ENCODE data around the gene ZRANB3.
"Not testable (repeated sequence)": the region's sequence is repeated elsewhere in the genome, so short reads cannot be mapped to it uniquely, and the experiment has no call there.

The ZRANB3 gene

GRCh38 chr2:135530313-135531230 is at the start of gene ZRANB3:
ZRANB3 (minus strand) TSS chr2:135531218.
- peak; percentile 96 for DNase-seq

DNA sequence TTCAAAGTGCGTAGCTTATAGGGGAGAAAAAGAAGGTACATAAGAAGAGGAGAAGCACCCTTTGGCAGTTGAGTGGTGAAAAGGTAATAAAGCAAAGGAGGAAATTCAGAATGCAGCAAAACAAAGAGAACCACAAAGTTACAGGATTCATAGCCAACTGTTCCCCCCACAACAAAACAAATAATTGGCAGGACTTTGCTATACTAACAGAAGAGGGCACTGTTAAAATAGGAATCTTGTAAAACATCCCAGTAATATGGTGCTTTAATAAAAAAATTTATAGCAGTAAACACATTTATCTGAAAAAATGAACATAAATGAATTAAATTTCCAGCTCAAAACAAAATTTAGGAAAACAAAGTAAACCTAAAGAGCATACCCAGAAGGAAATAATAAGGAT is 42.6 kb upstream of the ZRANB3 start:
- no peak for DNase-seq

GRCh38 chr2:135570884-135571283 is 39.9 kb upstream of the ZRANB3 start:
- no peak for DNase-seq

- DNase-seq = no peak
These were observed 32.8 kb upstream of the ZRANB3 start for GRCh38 chr2:135563793-135564192.

GRCh38 chr2:135561925-135562324 is 30.9 kb upstream of the ZRANB3 start:
- no peak for DNase-seq

GRCh38 chr2:135557530-135557929 is 26.5 kb upstream of the ZRANB3 start:
- DNase-seq = no peak

DNA sequence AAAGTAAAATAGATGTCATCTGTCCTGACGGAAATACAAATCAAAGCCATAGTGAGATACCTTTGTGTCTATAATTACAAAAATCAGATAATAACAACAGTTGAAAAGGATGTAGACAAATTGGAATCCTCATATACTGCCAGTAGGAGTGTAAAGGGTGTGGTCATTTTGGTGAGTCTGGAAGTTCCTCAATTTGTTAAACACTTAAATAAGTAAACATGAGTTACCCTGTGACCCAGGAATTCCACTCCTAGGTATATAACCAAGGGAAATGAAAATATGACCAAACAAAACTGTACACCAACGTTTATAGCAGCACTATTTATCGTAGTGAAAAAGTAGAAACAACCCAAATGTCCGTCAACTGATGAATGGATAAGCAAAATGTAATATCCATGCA is 24.3 kb upstream of the ZRANB3 start:
- no peak for DNase-seq

DNA sequence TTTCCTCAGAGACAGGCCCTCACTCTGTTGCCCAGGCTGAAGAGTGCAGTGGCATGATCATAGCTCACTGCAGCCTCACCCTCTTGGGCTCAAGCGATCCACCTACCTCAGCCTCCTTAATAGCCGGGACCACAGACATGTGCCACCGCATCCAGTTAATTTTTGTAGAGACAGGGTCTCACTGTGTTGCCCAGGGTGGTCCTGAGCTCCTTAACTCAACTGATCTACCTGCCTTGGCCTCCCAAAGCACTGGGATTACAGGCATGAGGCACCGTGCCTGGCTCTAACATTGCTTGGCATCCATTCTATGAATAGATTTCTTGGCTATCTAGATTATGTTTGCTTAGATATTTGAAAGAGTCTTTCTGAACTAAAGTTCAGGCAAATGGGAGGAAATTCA is 21.9 kb upstream of the ZRANB3 start:
- no peak for DNase-seq

- DNase-seq = no peak
These were observed 20.3 kb upstream of the ZRANB3 start for GRCh38 chr2:135551356-135551755.

DNA sequence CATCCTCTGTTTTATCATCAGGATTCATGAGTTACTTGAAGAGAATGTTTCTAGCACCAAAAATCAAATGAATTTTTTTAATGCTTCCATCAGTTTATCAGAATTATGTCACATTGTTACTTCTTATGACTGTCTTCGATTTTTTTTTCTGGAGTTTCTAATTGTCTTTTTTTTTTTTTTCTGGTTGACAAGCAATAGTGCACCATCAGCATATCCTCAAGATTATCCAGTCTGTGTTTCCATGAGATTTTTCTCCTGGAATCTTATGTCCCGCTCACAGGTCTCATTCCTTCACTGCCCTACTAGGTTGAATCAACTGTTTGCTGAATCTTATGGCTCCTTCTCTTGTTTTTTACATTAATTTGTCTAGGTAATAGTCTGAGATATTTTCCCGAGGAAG is 16.3 kb upstream of the ZRANB3 start:
- DNase-seq = no peak

DNA sequence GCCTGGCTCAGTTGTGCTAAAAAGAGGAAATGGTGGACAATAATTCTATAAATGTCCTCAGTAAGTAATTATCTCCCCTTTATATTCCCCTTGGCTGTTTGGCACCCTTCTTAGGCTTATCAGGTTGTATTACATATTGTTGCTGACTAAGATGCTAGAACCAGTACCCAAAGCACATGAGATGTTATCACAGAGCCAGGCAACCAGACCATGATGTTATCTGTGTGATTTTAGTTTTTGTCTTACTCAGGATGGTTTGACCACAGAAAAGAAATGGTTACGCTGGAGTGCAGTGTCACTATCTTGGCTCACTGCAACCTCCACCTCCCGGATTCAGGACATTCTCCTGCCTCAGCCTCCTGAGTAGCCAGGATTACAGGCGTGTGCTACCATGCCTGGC is 15.4 kb upstream of the ZRANB3 start:
- DNase-seq = no peak

GRCh38 chr2:135533545-135533944 is 2.5 kb upstream of the ZRANB3 start:
- not testable (repeated sequence) for DNase-seq

GRCh38 chr2:135532581-135532980 is 1.6 kb upstream of the ZRANB3 start:
- no peak for DNase-seq

- peak; percentile 99 for DNase-seq
These were observed 496 bp upstream of the ZRANB3 start, which contains the start of gene R3HDM1 for GRCh38 chr2:135531231-135532197. R3HDM1 (plus strand) TSS chr2:135531484; CDS start chr2:135604846, 73,362 bp downstream.

GRCh38 chr2:135528006-135528405 is 3.0 kb downstream of the ZRANB3 start:
- DNase-seq = no peak

- DNase-seq = no peak
These were observed 5.2 kb downstream of the ZRANB3 start for GRCh38 chr2:135525786-135526185.

DNA sequence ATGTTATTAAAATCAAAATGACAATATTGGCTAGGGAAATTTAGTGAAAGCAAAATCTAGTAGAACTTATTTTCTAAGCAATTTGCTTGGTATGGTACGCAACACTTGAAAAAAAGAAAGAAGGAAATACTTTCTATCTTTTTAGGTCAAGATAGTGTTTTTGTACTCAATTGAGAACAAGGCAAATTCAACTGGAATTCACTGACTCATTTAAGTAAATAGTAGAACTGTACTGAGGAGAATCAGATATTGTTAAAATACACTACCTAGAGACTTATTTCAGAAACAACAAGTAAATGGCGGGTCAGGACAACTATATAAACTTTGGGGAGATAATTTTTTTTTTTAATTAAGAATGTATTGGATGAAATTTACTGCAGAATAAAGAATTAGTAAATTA is 18.9 kb downstream of the ZRANB3 start:
- no peak for DNase-seq

- no peak for DNase-seq
These were observed 20.4 kb downstream of the ZRANB3 start for GRCh38 chr2:135510577-135510976.

DNA sequence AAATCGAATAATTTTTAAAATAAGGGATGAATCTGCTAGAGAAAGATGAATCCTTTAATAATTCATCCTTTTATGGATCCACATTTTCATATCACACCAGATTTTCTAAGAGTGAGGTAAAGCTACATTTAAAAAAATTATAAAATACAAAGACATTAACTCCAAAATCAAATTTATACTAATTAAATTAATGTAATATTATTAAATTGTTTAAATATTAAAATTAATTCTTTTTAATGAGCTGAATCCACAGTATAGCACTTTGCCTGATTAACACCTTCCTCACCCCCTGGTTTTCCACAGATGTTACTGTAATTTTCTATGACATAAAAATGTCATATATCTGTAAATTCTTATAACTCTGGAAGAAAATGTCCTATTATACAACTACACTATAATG is 26.2 kb downstream of the ZRANB3 start:
- no peak for DNase-seq

DNA sequence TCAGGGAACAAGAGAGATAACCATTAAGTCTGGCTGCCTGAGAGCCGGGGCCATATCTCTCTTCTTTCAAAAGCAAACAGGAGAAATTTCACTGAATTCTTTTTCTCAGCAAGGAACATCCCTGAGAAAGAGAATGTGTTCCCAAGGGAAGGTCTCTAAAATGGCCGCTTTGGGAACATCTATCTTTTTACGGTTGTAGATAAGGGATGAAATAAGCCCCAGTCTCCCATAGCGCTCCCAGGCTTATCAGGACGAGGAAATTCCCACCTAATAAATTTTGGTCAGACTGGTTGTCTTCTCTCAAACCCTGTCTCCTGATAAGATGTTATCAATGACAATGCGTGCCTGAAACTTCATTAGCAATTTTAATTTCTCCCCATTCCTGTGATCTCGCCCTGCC is 32.4 kb downstream of the ZRANB3 start:
- DNase-seq = not testable (repeated sequence)

GRCh38 chr2:135494917-135495316 is 36.1 kb downstream of the ZRANB3 start:
- no peak for DNase-seq

DNA sequence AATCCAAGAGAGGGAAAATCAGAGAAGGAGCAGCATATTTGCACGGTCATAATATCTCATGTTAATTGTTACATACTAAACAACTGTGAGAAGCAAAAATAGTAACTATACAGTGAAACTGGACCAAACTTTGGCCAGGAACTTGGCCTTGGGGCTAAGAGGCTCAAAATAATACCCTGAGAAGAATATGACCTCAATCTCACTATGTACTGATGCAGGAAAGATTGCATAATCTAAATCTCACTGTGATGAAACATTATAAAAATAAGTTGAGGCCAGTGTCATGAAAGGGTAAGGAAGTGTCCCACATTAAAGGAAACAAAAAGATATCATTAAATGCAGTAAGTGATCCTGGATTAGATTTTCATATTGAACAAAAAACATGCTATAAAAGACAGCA is 36.5 kb downstream of the ZRANB3 start:
- DNase-seq = no peak

- DNase-seq = no peak
These were observed 40.6 kb downstream of the ZRANB3 start for GRCh38 chr2:135490376-135490775.

GRCh38 chr2:135485441-135485840 is 45.6 kb downstream of the ZRANB3 start:
- no peak for DNase-seq

Data from NCI-H1105 treated with DMSO at 0.1 percent for 48 hours (cell line).